NCI-H2227 (cell line): Measurements from ENCODE around the gene CRB2.
"Not testable (repeated sequence)": the region's sequence is repeated elsewhere in the genome, so short reads cannot be mapped to it uniquely, and the experiment has no call there.

ENCODE experiments used
- DNase-seq: peaks from one replicate; lab custom pipeline; 2025; ENCODE audit not compliant: unreplicated experiment; lab: John Stamatoyannopoulos, UW

The CRB2 gene

DNA sequence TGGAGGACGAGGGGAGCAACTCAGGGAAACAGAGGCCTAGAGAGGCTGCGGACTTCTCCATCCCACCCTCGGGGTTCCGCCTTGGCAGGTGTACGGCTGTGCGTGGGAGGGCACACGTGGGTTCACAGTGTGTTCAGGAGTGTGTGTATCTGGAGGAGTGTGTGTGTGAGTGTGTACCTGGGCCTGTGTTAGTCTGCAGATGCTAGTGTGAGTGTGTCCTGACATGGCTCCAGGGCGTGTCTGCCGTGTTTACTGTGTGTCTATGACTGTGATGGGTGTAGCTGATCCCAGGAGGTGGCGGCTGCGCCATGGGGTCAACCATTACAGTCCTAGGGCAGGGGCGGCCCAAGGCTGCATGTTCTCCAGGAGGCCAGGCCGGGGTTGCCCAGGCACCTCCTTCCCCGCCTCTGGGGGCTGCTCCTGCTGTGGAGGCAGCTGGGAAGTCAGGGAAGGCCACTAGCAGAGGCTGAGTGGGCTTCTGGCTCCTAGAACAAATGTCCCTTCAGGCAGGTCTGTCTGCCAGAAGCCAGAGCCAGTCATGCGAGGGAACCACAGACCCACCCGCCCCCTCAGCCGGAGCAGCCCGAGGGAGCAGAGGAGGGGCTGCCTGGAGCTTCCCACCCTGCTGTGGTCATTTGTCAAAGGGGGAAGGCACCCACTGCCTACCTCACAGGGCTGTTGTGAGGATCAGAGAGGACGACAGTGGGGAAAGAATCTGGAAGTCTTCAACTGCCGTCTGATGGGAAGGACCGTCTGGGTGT is 21.4 kb downstream of the CRB2 start:
- no peak for DNase-seq

DNA sequence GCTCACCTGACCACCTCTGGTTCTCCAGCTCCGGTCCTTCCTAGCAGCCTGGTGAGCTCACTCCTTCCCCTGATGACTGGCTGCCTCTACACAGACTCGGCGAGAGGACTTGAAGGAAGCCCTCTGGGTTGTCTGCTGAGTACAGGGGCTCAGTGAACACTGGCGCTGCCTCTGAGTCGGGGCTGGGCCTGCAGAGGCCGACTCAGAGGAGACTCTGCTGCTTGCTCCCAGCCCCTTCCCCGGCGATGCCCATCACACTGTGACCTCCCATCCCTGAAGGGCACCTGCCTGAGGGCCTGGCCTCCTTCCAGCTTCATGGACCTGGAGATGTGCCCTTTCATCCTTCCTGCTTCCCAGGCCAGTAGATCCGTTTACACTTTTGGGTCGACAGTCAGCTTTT is 22.0 kb downstream of the CRB2 start:
- no peak for DNase-seq

DNA sequence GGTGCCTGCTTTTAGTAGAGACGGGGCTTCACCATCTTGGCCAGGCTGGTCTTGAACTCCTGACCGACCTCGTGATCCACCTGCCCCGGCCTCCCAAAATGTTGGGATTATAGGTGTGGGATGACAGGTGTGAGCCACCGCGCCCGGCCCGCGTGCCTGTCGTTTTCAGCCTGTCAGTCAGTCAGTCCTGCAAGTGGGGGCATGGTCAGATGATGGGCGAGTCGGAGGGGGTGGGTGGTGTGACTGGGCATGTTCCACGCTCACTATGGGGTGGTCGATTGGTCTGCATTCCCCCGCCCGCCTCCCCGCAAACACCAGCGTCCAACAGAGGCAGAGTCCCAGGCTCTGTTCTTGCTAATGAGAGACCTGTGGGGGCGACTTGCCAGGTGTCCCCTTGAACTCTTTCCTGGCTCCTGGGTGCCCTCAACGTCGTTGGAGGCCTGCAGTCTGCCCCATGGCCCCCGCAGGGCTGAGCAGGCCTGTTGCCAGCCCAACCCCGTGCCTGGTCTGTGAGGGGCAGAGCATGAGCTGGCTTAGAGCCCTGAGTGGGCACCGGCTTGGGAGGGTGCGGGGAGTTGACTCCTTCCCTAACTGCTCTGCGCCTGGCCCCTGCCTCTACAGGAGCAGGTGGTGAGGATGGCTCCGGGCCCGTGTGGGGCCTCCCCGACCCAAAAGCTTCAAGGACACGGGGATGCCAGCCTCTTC is 23.1 kb downstream of the CRB2 start:
- no peak for DNase-seq

DNA sequence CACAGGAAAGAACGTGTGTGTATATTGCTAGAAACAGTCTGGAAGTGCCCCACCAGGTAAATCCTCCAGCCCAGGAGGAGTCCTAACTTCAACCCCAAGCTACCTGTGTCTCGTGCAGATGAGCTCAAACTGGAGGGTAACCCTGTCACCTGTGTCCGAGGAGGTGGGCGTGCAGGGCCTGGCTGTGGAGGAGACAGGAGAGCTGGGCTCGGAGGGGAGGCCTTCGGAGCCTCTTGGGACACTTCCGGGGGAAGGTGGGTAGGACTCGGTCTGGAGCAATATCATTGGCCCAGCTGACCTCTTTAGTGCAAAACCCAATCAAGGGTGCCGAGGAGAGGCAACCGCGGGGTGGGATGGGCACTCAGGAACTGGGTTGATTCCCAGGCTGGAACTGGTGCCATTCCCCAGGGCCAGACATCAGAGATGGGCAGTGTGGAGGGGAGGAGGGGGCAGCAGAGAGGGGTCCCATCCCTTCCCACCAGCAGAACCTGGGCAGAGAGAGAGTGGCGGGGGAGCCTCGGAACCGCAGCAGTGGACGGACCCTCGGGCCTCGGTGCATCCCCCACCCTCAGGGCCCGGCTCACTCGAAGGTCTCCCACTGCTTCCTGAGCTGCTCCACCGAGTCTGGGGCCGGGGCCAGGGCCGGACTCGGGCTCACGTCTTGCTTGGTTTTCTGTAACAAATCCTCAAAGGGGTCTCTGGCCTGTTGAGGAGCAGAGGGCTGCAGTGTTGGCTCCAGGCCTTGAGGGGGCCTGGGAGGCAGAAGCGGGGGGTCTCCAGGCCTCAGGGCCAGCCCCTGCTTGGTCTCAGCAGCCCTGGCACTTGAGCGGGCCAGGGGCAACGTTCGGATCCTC is 25.1 kb downstream of the CRB2 start:
- no peak for DNase-seq

DNA sequence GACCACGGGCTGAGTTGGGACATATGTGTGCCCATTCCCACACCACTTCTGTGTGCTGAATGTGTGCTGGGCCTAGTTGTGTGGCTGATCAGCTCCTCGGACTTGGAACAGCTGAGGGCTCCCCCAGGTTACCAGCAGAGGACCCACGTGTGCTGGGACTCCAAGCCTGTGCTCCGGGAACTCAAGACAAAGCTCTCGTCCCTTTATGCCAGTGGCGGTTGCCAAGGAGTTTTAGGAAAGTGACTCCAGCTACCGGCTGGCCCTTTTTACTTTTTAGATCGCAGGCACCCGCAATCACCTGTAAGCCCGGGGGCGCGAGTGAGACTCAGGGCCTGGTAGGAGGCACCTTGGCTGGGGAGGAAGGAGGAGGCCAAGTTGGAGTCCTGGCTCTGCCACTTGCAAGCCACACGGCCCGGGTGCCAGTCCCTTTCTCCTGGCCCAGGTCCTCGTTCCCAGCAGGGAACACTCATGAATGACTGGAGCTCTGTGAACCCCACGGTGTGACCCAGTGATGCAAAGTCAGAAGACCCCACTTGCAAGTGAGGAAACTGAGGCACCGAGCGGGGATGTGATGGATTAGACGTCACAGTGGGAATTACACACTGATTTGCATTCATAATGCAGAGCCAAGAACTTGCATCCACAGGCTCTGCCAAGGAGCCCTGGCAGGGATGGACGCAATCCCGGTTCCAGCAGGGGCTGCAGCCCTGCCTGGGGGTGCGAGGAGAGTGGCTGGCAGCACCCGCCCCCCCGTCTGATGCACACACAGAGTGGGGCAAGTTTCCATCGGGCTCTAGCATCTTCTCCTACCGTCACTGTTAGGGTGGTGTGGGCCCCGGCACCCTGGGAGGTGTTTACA is 26.9 kb downstream of the CRB2 start:
- DNase-seq, result no peak

DNA sequence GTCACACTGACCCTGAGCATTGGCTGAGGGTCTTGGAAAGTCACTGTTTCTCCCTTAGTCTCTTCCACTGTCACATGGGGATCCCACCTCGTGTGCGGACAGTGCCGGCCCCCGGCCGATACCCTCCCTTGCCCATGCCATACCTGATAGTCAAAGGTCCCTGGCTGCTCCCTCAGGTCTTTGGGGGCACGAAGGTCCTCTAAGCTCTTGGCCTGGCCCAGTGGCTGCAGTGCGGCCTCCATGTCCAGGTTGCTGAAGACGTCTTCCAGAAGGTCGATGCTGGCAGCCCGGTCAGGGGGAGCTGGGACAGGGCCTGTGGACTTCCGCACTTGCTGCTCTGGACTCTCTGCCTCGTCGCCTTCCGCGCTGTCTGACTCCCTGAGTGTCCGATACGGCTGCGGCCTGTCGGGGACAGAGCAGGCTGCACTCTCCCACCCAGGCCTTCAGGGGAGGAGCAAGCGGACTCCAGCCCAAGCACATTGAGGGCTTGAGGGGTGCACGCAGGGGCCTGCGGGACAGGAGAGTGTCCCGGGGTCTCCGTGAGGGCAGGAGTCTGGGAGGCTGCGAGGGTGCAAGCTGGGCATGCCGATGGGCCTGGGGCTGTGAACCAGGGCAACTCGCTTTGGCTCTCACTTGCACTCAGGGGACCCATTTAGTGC is 27.6 kb downstream of the CRB2 start:
- DNase-seq, result no peak

DNA sequence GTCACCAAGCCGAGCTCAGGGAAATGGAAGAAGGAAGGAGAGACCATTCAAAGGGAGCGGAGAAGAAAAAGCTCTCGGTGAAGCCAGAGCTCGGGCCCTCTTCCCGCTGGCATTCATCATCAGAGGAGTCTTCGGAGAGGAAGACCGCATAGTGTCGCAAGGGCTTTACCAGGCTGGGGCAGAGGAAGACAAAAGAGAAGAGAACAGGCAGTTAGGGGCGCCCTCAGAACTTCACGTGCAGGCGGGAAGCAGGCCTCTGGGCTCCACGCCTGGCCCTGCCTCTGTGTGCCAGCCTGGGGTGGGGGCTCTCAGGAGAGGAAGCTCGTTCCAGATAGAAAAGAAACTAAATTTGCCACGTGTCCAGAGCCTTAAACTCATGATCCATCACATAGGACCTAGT is 31.7 kb downstream of the CRB2 start:
- DNase-seq, result no peak

DNA sequence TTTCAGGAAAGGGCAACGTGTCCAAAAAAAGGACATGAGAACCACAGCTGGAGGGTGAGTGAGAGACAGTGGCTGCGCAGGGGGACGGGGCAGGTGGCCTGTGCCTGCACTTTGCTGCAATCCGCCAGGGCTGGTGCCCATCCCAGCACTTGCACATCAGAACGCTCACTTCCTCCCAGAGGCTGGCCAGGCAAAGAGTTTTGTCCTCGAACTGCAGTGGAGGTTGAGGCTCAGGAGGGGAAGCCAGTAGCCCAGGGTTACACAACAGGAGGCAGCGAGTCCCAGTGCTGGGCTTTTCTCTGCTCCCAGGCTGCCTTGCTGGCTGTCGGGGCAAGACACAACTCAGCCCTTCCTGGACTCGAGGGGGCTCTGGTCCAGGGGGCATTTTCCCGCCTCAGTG is 33.1 kb downstream of the CRB2 start:
- no peak for DNase-seq

DNA sequence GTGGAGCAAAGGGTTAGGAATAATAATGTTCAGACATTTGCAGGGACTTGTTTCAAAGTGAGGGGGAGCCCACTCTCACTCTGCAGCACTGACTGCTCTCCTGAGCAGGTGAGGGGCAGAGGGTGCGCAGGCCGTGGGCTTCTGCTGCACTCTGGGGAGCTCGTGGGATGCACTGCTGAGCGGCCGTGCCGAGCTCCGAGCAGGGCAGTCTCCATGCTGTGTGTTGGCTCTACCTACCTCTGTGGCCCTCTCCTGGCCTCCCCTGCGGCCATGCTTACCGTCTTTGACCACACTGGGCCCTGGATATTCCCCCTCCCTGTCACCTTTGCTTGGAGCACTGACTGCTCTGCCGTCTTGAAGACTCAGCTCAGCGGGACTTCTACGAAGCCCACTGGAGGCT is 33.7 kb downstream of the CRB2 start:
- DNase-seq, result no peak

DNA sequence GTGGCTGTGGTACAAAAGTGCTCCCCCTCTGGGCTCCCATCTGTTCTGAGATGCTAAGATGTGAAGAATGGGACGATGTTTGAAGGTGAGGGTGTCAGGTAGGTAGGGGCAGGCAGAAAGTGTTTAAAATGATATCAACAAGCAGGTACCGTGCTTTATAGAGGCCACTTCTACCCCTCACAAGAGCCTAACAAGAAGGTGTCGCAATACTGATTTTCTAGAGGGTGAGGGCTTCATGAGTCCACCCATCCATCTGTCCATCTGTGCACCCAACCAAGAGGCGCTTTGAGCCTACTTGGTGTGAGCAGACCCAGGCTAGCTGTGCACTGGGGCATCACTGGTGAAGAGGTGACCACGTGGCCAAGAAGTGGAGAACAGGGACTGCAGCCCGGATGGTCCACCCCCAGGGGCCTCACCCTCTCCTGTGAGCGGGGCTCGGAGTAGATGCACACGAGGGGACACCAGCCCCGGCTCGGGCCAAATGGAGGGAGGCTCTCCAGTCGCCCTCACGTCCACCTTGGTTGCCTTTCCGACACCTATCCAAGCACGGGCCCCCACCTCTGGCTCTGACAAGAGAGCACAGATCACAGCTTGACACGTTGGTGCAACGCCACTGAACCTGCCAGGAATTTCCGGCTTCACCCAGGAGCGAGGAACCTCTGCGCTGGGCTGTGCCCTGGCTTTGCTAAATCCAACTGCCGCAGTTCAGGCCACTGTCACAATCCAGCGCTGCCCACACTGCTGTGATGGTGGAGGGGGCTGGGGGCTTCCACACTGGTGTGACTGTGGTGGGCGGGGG is 34.5 kb downstream of the CRB2 start:
- DNase-seq, result no peak

DNA sequence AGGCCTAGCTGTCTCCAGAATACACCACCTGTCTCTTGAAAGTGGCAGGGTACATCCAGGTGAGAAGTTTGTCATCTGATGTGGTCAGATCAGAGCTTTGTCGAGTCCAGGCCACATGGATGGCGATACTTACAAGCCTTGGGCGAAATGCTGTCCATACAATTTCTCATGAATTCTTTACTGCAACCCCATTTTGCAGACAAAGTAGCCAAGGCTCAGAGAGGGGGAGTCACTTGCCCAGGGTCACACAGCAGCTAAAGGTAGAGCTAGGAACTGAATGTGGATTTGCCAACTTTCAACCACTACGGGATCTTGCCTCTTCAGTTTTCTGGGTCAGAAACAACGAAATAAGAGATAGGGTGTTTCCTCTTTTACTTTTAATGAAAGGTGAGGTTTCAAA is 35.2 kb downstream of the CRB2 start:
- DNase-seq, result no peak

DNA sequence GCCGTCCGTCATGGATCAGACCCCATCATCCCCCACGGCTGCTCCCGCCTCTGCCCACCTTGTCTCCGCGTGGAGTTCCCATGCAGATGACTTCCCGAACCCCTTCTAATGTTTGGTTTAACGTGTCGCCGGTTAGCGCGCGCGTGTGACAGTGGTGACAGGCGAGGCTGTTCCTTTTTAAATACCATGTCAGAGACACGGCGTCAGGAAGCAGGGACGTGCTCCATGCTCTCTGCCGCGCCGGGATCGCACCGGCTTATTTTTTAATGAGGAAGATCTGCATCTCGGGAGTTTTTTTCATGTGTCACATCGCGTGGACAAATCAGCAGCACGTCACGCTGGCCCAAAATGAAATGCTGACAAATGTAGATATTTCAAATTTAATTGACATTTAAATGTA is 35.9 kb downstream of the CRB2 start:
- DNase-seq, result no peak

DNA sequence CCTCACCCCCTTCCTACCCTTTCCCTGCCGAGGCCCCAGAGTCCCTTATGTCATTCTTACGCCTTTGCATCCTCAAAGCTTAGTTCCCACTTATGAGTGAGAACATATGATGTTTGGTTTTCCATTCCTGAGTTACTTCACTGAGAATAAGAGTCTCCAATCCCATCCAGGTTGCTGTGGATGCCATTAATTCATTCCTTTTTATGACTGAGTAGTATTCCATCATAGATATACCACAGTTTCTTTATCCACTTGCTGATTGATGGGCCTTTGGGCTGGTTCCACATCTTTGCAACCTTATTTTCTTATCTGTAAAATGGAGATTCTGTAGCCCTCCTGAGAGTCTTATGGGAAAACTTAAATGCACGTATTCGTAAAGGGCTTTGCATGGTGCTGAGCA is 36.8 kb downstream of the CRB2 start:
- no peak for DNase-seq

DNA sequence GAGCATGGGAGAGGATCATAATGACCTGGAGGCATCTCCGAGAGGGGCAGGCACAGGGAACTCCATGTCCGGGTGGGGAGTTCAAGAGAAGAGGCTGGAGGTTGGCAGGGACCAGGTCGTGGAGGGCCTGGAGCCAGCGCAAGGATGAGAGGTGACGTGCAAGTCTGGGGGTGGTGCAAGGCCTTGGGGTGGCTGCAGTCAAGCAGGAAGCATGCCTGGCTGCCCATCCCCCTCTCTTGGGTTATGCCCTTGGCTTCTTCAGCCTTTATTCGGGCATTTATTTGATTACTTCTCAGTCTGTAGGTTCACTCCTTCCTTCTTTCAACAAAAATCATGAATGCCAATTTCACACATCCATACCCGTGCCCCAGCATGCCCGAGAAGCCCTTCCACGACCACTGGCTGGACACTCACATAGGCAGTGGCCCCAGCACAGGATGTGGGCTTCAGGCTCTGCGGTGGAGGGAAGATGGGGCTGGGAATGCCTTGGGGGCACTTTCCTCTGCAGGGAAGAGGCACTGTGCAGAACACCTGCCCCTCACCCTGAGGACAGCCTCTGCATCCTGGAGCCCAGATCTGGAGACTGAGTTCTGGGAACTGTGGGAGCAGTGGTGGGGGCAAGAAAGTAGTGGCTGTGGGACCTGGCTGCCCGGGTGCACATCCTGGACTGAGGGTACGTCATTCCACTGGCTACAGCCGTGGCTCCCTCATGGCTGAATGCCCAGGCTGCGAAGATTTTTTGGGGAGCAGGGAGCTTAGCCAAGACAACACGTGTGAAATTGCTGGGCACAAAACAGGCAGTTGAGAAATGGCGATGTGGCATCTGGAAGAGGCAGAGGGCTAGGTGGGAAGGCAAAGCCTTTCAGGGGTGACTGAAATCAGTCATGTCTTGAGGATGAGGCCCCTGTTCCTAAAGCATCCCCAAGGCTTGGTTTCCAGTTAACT is 38.6 kb downstream of the CRB2 start:
- no peak for DNase-seq

DNA sequence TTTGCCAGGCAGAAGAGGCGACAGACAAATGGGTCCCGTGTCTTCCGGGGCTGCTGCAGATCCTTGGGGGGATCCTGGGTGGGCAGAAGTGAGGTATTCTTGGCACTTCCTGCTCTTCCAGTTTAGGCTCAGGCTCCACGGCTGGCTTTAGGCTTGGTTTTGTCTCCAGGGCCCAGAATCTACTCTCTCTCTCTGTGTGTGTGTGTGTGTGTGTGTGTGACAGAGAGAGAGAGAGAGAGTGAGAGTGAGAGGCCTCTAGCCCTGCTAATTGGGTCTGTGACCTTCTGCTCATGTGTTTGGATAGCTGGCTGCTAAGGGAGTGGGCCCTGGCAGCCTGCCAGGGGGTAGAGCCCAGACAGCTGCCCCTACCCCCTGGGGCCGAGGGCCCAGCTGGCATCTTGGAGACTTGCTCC is 39.3 kb downstream of the CRB2 start:
- peak; percentile 56 for DNase-seq

DNA sequence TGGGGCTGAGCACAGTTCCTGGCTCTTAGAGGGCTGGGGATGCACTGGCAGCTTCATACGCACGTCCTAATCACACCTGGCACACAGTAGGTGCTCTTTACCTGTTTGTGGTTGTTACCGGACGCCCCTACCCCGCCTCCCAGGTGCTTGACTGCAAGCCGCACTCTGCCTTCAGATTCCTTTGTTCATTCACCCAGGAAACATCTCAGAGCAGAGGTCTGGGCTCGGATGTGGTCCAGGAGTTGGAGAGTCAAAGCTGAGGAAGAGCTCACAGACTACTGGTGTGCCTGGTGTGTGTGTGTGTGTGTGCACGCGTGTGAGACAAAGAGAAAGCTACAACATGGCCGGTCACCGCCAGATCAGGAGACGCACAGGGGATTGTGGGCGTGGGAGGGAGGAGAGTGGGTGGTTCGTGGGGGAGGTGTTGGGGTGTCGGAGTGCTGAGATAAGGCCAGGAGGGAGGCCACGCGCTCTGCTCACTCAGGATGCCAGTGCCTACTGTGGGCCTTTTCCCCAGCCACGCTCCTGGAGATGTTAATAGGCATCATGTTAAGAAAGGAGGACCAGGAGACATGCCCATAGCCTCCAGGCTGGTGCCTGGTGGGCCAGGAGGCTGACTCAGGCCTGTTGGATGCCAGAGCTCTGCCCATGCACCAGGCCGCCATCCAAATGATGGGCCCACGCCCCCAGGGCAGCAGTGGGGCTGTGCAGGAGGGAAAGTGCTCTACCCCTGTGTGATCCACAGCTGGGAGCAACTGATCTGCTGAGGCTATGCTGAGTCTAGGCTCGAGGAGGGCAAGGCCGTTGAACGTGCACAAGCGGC is 39.9 kb downstream of the CRB2 start:
- no peak for DNase-seq

DNA sequence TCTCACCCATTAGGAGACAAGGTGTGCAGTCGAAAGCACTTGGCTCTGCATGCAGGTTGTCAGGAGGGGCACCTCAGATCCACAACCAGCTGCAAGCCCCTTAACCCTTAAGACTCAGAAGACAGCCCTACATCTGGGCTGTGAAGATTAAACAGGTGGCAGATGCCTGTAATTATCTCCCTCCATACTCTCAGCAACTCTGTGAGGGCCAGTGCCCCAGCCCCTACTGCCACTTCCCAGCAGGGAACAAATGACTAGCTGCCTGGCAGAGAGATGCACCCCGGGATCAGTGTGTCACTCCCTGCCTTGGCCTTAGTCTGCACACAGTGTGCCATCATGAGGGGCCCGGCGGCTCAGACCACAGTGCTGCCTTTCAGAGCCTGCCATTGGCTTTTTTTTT is 42.0 kb downstream of the CRB2 start:
- peak; percentile 20 for DNase-seq

DNA sequence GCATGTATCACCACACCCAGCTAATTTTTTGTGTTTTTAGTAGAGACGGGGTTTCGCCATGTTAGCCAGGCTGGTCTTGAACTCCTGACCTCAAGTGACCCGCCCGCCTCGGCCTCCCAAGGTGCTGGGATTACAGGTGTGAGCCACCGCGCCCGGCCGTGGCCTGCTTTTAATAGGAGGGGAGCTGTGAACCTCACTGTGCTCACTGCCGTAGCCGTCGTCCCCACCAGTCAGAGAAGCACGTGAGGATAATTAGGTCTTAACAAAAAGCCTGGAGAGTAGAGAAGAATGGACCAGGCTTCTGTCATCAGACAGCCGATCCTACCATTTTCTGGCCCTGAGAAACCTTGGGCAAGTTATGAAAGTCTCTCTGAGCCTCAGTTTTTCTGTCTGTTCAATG is 42.9 kb downstream of the CRB2 start:
- not testable (repeated sequence) for DNase-seq
